NCI-H146 (cell line): ENCODE data around the gene DAAM2.

ENCODE experiments used
- DNase-seq: peaks from one replicate; lab custom pipeline; 2025; lab: John Stamatoyannopoulos, UW

Gene DAAM2

DNA sequence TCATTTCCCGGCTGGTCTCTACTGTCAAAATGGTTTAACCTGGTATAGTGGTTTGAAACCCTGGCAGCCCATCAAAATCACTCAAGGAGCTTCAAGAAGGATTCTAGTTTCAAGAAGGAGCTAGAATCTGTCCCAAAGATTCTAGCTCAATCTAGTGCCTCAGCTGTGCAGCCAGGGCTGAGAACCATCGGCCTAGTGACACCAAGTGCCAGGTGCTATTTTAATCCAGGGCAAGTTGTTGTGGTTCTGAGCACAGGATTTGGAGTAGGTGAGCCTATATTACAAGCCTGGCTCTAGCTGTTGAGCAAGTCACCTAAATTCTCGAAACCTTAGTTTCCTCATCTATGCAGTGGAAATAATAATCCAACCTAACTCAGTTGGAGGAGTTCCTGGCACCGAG lies 138.4 kb downstream of the DAAM2 start:
- no peak for DNase-seq

GRCh38 chr6:39931607-39932006 lies 139.4 kb downstream of the DAAM2 start:
- no peak for DNase-seq

GRCh38 chr6:39932386-39932910 lies 140.3 kb downstream of the DAAM2 start:
- no peak for DNase-seq

DNA sequence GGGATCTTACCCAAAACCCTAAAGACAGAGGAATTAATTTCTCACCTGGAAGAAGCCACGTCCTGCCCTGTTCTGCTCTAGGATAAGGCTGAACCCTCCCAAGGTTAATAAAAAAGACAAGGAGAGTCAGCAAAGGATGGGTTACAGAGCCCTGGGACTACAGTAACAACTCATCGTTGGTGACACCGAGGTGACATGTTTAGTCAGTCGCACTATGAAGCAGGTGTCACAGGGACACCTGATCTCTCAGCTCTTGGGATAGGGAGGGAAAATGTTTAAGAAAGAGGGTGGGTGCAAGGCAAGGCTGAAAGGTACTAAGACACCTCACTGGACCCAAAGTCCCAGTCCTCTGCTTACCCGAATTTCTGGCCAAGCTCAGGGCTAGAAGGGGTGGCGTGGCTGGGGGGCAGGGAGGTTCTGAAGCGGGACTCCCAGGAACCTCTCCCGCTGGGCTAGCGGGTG lies 141.5 kb downstream of the DAAM2 start:
- DNase-seq = no peak

DNA sequence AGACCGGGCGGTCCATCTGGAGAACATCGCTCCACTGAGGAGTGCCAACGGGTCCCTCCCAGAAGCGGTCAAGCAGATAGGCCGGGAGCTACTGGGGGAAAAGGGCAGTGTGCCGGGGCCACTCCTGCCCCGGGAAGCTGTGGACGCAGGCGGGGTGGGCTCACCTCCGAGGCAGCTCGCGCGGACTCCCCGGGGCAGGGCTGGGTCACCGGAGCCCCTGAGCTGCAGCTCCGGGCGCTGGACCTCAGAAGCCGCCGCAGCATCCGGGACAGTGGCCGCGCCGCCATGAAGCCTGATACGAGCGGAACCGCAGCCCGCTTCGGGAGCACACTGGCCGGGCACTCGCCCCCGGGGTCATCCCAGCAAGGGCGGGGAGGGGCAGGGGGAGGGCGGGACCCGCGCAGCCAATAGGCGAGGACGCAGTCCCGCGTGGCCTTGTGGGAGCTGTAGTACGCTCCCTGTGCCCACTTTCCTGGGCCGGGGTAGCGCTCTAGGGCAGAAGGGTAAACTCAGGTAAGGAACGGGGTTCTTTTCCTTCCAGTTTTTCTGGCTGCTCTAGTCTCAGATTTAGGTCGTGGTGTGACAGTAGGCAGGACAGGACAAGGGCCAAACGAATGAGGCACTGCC lies 142.1 kb downstream of the DAAM2 start, which contains the start of gene MOCS1:
TSS of gene MOCS1 (minus strand) at position 332 of the 627 bp plus-strand sequence. CDS start at position 287, 45 bp downstream.
- DNase-seq = peak; percentile 58

GRCh38 chr6:39935241-39935640 lies 143.1 kb downstream of the DAAM2 start:
- DNase-seq = no peak

DNA sequence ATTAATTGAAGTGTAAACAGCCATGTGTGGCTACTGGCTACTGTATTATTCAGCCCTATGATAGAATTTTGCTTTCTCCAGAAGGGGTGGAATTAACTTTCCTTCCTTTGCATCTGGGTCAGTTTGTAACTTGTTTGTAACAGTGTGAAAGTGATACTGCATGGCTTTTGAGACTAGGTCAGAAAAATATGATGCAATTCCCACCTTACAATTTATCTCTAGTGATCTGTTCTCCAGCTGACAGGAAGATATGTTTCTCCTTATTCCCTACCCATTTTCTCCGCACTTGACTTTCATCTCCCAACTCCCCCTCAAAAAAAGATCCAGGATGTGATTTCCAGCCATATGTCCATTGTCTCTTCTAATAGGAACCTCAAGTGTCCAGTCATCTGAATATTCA lies 144.7 kb downstream of the DAAM2 start:
- no peak for DNase-seq

DNA sequence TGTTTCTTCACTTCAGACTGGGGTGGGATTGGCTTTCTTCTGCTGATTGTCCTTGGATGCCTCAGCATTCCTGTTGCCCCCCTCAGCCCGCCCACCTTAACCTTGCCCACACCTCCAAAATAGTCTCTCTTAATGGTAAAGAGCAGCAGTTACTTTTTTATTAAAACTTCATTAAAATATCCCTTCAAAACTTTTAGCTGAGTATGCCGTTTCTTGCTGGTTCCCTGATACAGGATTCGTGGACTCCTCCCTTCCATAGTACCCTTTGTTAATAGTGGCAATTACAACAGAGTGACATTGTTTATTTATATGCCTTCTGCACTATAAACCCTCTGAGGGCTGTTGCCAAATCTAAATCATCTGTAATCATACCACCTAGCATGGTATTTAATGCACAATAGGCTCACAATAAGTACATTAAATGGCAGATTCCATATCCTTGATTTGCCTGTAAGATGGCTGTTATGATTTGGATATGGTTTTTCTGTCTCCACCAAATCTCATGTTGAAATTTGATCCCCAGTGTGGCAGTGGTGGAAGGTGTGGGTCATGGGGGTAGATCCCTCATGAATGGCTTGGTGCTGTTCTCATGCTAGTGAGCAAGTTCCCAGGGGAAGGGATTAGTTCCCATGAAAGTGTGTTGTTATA lies 145.6 kb downstream of the DAAM2 start:
- no peak for DNase-seq

- no peak for DNase-seq
Measured at GRCh38 chr6:39938773-39939654, 146.8 kb downstream of the DAAM2 start.

- no peak for DNase-seq
Measured at GRCh38 chr6:39941138-39941537, 149.0 kb downstream of the DAAM2 start.

DNA sequence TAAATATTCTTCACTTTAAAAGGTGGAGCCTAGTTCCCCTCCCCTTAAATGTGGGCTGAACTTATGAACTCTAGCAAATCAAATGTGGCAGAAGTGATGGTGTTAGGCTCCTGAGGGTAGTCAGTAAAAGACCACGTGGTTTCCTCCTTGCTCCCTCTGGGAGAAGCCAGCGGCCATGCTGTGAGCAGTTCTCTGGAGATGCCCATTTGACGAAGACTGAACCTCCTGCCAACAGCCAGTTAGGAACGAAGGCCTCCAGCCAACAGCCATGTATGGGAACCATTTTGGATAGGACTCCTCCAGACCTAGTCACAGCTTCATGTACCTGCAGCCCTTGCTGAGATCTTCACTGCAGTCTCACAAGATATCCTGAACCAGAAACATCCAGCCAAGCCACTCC lies 149.6 kb downstream of the DAAM2 start:
- DNase-seq = no peak

- no peak for DNase-seq
Measured at GRCh38 chr6:39942903-39943580, 150.9 kb downstream of the DAAM2 start.

GRCh38 chr6:39945626-39946025 lies 153.4 kb downstream of the DAAM2 start:
- DNase-seq = no peak

DNA sequence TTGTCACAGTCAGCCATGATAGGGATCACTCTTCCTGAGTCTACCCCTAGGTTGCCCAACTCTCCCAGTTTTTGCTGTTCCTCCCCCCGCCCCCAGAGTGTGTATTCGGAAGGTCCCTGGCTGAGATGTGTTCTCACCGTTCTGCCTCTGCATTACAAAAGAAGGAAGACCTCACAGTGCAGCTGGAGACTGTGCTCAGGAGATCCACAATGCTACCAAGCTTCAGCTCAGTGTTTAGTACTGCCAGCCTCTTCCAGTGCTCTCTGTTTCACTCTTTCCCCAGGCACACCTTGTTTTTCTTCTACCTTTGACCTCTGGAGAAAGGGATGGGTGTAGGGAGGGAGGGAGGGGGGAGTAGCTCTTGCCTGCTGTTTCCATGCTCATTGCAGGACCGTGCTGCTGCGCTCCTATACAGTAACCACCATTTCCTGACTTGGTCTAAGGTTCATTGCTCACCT lies 155.5 kb downstream of the DAAM2 start:
- DNase-seq = no peak

- DNase-seq = no peak
Measured at GRCh38 chr6:39948199-39948791, 156.1 kb downstream of the DAAM2 start.

DNA sequence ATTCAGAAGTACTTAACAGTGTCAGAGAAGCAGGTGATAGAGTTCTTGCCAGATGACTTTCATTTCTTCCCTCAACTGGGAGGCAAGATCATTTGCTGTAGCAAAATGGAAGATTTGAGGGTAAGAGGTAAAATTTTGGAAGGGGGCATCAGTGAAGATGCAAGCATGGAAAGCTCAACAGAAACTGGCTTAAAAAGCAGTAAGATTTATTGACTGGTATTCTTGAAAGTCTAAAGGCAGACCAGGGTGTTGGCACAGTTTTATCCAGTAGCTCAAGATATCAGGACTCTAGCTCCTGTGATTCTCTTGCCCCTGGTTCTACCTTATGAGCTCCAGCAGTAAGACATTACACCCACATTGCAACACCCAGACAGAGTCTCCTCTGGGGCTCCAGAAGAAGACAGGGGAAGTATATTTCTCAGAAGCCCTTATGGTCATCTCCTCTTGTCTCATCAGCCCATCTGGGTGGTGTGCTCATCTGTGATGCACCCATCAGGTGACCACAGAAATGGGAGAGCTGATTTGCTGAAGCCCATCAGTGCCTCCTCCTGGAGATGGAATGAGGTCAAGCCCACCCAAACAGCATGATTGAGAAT lies 158.0 kb downstream of the DAAM2 start:
- DNase-seq = no peak

DNA sequence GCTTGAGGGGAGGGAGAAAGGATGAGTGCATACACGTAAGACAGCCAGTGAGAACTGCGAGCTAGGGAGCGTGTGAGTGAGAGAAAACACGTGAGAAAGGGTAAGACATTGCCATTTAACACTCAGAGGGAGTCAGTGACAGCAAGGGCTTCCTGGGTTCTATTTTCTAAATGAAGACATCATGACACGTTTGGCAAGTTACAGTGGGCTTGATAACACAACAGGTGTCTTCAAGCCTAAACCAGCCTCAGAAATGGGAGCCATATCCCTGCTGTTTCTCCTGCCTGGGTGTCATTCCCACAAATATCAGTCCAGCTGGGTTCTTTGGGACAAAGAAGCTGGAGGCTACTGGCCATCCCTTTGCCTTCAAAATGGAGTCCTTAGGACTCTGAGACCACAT lies 159.0 kb downstream of the DAAM2 start:
- no peak for DNase-seq

DNA sequence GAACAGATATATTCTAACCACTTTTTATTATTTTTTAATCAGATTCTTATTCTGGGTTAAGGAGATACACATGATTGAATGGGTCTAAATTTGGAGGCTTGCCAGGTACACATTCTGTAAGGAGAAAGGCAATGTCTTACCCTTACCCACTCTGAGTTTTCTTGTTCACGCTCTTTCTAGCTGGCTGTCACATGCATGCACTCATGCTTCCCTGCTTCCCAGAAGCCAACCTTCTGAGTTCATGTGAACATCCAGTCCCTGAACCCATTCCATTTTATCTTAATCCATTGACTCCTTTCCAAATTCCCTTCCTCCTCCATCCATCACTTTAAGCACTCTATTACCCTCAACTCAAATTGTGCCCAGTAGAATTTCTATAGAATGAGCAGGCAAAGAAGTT lies 159.5 kb downstream of the DAAM2 start:
- no peak for DNase-seq

DNA sequence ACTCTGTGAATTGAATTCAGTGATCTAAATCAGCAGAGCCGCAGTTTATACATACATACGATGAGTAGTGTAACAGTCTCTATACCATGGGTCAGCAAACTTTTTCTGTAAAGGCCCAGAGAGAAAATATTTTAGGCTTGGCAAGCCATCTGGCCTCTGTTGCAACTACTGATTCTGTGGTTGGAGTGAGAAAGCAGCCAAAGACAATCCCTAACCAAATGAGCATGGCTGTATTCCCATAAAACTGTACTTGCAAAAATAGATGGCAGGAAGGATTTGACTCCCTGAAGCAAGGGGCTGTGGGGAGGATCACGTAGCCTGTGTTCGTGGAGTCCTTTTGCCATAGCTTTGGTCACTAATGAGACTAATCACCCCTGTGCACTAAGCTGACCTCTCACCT lies 160.0 kb downstream of the DAAM2 start:
- DNase-seq = no peak

DNA sequence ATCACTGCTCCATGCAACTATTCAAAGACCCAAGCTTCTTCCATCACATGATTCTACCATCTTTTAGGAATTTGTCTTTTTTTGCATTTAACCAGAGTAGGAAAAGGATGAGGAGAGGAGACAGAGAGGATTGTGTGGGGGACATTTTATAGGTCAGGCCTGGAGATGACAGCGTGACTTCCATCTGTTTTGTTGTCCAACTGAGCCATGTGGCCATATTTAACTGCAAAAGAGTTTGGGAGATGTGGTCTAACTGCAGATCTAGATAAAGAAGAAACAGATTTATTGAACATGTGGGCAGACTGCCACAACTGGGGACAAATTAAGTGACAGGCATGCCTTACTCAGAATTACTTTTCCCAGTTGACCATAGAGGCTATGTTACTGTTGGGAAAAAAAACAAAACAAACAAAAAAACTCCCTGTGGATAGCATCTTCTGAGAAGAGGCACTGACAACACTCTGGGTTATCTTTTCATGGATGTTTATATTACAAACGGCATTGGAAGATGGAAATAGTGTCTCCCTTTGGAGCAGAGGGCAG lies 161.0 kb downstream of the DAAM2 start:
- DNase-seq = no peak
